Esophagus muscularis mucosa (tissue), 4 donors: ENCODE results near the gene PSMD9. TPM values are rescaled to one million over a fixed set of nuclear protein-coding genes. Genes with fewer than 3 reads are reported as not detected.

Source experiments
- DNase-seq: peaks from one replicate; pipeline ENCODE4 v3.0.0-alpha.2; 2017; ENCODE audit errors: extremely low spot score
- H3K27ac ChIP-seq, 4 donors: fragments of 200-600 bp; sonication (generic); replicated peaks in 1 of 4; 1 replicate in 3 of 4; 2 replicates in 1 of 4; pipeline ENCODE4 v1.5.1; 2016 to 2019; ENCODE audit warnings: mild to moderate bottlenecking in 1 of 4
- H3K27me3 ChIP-seq, 4 donors: fragments of 200-600 bp; sonication (generic); one replicate each; pipeline versions ENCODE4 v1.5.1 to v1.6.0; 2016 to 2019
- H3K36me3 ChIP-seq, 4 donors: fragments of 200-600 bp; sonication (generic); one replicate each; pipeline ENCODE4 v1.5.1; 2016 to 2019
- H3K4me1 ChIP-seq, 4 donors: fragments of 200-600 bp; sonication (generic); one replicate each; pipeline ENCODE4 v1.5.1; 2016 to 2019
- H3K4me3 ChIP-seq, 4 donors: fragments of 200-600 bp; sonication (generic); 1 replicate in 2 of 4; 2 replicates in 2 of 4; pipeline ENCODE4 v1.5.1; 2016 to 2019; ENCODE audit warnings: mild to moderate bottlenecking in 4 of 4, moderate library complexity in 1 of 4
- H3K9me3 ChIP-seq, 4 donors: fragments of 200-600 bp; sonication (generic); 1 replicate in 3 of 4; 2 replicates in 1 of 4; pipeline ENCODE4 v1.5.1; 2016 to 2019
- CTCF ChIP-seq, 3 experiments: fragments of 200-600 bp in 2 of 3; fragments of 450-650 bp in 1 of 3; sonication (generic) in 2 of 3; IDR thresholded peaks; one replicate each; pipeline ENCODE4 v1.5.1; 2017 to 2019; ENCODE audit warnings: antibody characterized with exemption in 3 of 3, mild to moderate bottlenecking in 2 of 3, moderate library complexity in 1 of 3
- EP300 ChIP-seq: sonication (generic); formaldehyde crosslinking; IDR thresholded peaks from one replicate; pipeline ENCODE4 v1.6.1; 2017; ENCODE audit warnings: antibody characterized with exemption
- POLR2A ChIP-seq: fragments of 450-650 bp; IDR thresholded peaks from one replicate; pipeline ENCODE4 v1.6.1; 2017; ENCODE audit warnings: antibody characterized with exemption, moderate library complexity, mild to moderate bottlenecking, low read depth
- POLR2AphosphoS5 ChIP-seq, 2 donors: sonication (generic); formaldehyde crosslinking; IDR thresholded peaks; one replicate each; pipeline ENCODE4 v1.6.1; 2017; ENCODE audit warnings: antibody characterized with exemption in 2 of 2
- WGBS: methylation state at CpG from one replicate; pipeline ENCODE4 v1.1.5; 2018; 5-methylcytosine and 5-hydroxymethylcytosine counted together
- intact Hi-C: fragments of 100-400 bp; cut with DNase I; formaldehyde crosslinking; loops from one replicate; pipeline ENCODE4 v1.15.1; 2023
- total RNA-seq, 4 donors: library from RNA; depleted of rRNA; stranded (reverse); fragments of >200 nt; gene quantifications; one replicate each; pipeline versions ENCODE4 v1.1.0 to v1.2.1, GENCODE V29; 2016

Gene PSMD9
- total RNA-seq, 4 donors from 2014 or later = 22.4 to 63.7 (median 44.4) TPM

DNA sequence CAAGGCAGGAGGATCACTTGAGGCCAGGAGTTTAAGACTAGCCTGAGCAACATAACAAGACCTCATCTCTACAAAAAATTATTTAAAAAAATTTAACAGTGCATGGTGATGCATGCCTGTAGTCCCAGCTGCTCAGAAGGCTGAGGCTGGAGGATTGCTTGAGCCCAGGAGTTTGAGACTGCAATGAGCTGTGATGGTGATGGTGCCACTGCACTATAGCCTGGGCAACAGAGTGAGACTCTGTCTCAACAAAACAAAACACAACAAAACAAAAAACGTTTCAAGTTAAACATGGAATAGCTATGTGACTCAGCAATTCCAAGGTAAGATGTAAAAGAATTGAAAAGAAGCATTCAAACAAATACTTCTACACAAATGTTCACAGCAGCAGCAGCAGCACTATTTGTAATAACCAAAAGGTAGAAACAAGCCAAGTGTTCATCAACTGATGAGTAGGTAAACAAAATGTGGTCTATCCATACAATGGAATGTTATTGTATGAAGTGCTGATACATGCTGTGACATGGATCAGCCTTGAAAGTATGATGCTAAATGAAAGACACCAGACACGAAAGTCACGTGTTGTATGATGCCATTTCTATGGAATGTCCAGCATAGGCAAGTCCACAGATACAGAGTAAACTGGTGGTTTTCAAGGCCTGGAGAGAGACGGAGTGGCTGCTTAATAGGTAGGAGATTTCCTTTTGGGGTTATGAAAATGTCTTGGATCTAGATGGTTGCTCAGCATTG lies 61.2 kb downstream of the PSMD9 start:
- Histone ChIP-seq H3K4me3 (no peak overlapping the region), H3K4me1 (no peaks in the 10 kb centered on the region), H3K27ac (no peak overlapping the region), H3K9me3 (no peaks in the 10 kb centered on the region), H3K27me3 (no peaks in the 10 kb centered on the region), H3K36me3 (no peaks in the 10 kb centered on the region)
- intact Hi-C loops = no loop called here
- no peak for TF ChIP-seq EP300
- no peak for TF ChIP-seq POLR2AphosphoS5 (IDR thresholded peaks at IDR 0.05)
- WGBS = 82% methylated on average over 4 of the region's 4 CpGs
- DNase-seq = no peak

- intact Hi-C loops = no loop called here
- 98% methylated on average over 4 of the region's 4 CpGs for WGBS
- Histone ChIP-seq H3K9me3 (no peaks in the 10 kb centered on the region), H3K4me3 (no peak overlapping the region), H3K27me3 (no peaks in the 10 kb centered on the region), H3K27ac (no peak overlapping the region), H3K4me1 (no peaks in the 10 kb centered on the region), H3K36me3 (no peaks in the 10 kb centered on the region)
- TF ChIP-seq CTCF (IDR thresholded peaks at IDR 0.05) = no peak
- TF ChIP-seq POLR2AphosphoS5 (IDR thresholded peaks at IDR 0.05) = no peak
- no peak for TF ChIP-seq POLR2A
- TF ChIP-seq EP300 = no peak
- no peak for DNase-seq
Measured at GRCh38 chr12:121953117-121953692, 64.6 kb downstream of the PSMD9 start.

DNA sequence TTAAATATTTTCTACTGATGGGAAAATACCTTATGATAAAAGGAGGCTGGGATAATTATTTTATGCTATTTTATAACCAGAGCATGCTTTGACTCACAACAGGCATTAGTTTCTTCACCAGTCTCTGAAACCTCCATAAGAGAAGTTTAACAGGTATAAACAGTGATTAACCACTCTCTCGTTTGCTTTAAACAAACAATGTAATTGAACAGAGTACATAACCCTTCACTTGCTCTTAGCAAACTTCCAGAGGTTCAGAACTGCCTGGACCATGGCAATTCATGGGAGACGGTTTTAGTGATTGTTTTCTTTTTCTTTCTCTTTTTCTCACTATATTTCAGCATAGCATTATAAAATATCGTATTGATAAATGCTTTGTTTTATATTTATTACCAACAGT lies 65.1 kb downstream of the PSMD9 start:
- Histone ChIP-seq H3K27ac (no peak overlapping the region), H3K4me3 (no peak overlapping the region), H3K36me3 (no peaks in the 10 kb centered on the region), H3K4me1 (no peaks in the 10 kb centered on the region), H3K27me3 (no peaks in the 10 kb centered on the region), H3K9me3 (no peaks in the 10 kb centered on the region)
- intact Hi-C loops = no loop called here
- TF ChIP-seq EP300 = no peak
- TF ChIP-seq POLR2AphosphoS5 (IDR thresholded peaks at IDR 0.05) = no peak
- TF ChIP-seq POLR2A = no peak
- no peak for TF ChIP-seq CTCF (IDR thresholded peaks at IDR 0.05)
- DNase-seq = no peak
- 90% methylated on average over 3 of the region's 3 CpGs for WGBS

- intact Hi-C loops = no loop called here
Measured at GRCh38 chr12:121955258-121956237, 67.0 kb downstream of the PSMD9 start.

More at GRCh38 chr12:121955258-121956237, 67.0 kb downstream of the PSMD9 start:
- H3K4me1 ChIP-seq = peaks cover 0 to 3% (median 0%) of the 10 kb centered on the region in 4 donors
- H3K27me3 ChIP-seq = no peaks in the 10 kb centered on the region
- H3K9me3 ChIP-seq = no peaks in the 10 kb centered on the region
- 89% methylated on average over 13 of the region's 13 CpGs for WGBS
- TF ChIP-seq CTCF (IDR thresholded peaks at IDR 0.05) = peak; percentile 29 to 47 (median 42)
- no peak for TF ChIP-seq POLR2AphosphoS5 (IDR thresholded peaks at IDR 0.05)
- no peak for TF ChIP-seq POLR2A
- no peak overlapping the region for H3K27ac ChIP-seq
- H3K36me3 ChIP-seq = no peaks in the 10 kb centered on the region
- H3K4me3 ChIP-seq = no peak overlapping the region
- no peak for DNase-seq
